ENCODE results near the gene KRT13. TPM values are rescaled to one million over a fixed set of nuclear protein-coding genes. Genes with fewer than 3 reads are reported as not detected.

KRT13 gene
- total RNA-seq, 2 donors from 2014 or later: not detected

DNA sequence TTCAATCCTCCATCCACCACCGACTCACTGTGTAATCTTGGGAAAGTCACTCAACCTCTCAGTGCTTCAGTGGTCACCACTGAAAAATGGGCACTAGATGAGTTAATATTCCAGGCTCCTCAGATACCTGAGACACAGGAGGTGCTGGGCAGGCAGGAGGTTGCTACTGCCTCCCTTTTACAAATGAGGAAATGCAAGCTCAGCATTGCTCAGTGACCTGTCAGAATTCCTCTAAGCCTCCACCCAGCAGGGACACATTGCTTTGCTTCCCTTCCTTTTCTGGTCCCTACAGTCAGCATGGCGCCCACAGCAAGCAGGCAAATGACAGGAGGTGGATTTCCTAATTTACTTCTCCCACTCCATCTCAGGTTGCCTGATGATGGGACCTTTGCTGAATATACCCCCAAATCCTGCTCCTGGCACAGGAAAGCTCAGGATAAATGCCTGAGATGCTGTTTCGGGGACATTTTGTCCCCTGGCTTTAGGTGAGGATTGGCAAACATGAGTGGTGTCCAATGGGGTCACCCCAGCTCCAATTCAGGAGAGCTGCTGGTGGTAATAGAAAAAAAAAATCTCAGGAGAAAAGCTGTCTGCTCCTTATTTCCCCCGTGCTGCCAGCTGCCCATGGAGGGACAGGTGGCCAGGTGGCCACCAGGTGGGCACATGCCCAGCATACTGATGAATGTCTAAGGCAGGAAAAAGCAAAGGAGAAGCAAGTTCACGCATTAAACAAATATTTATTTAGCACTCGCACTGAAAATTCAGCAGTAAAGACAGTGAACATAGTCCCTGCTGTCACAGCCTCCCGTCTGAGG is 5.0 kb upstream of the KRT13 start:
- no peaks in the 10 kb centered on the region for H3K36me3 ChIP-seq
- H3K9me3 ChIP-seq: no peaks in the 10 kb centered on the region
- no peak overlapping the region for H3K4me3 ChIP-seq
- H3K4me1 ChIP-seq: no peaks in the 10 kb centered on the region
- TF ChIP-seq, protein P1, sequence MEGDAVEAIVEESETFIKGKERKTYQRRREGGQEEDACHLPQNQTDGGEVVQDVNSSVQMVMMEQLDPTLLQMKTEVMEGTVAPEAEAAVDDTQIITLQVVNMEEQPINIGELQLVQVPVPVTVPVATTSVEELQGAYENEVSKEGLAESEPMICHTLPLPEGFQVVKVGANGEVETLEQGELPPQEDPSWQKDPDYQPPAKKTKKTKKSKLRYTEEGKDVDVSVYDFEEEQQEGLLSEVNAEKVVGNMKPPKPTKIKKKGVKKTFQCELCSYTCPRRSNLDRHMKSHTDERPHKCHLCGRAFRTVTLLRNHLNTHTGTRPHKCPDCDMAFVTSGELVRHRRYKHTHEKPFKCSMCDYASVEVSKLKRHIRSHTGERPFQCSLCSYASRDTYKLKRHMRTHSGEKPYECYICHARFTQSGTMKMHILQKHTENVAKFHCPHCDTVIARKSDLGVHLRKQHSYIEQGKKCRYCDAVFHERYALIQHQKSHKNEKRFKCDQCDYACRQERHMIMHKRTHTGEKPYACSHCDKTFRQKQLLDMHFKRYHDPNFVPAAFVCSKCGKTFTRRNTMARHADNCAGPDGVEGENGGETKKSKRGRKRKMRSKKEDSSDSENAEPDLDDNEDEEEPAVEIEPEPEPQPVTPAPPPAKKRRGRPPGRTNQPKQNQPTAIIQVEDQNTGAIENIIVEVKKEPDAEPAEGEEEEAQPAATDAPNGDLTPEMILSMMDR (IDR thresholded peaks at IDR 0.05): no peak
- no peak for DNase-seq (ENCODE audit: low spot score)
- H3K27me3 ChIP-seq: no peaks in the 10 kb centered on the region
- H3K27ac ChIP-seq: no peak overlapping the region

DNA sequence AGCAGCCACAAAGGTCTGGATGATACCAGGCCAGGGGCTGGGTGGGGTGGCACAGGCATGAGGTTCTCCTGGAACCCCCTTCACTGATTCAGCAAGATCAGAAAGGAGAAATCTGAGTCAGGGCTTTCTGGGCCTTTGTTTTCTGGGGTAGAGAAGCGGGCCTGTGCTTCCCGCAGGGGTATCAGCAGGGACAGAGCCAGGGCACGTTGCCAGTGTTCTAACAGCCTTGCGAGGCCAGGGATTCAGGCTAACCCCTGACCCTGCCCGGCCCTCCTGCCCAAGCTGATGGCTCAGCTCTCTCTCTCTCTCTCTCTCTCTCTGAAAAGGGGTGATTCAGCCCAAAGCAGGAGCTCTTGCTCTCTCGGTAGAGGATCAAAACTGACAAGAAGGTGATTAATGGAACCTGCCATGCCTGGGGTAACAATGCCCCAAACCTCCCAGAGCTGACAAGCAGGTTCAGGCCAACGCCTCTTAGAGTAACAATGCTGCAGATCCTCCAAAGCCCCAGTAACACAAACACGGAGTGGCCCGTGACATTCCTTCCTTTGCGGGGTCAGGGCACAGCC is 2.0 kb upstream of the KRT13 start:
- Histone ChIP-seq H3K4me1 (no peaks in the 10 kb centered on the region), H3K9me3 (no peaks in the 10 kb centered on the region), H3K27me3 (no peaks in the 10 kb centered on the region), H3K36me3 (no peaks in the 10 kb centered on the region), H3K27ac (no peak overlapping the region), H3K4me3 (no peak overlapping the region)
- TF ChIP-seq, protein P1 (IDR thresholded peaks at IDR 0.05): no peak
- no peak for DNase-seq (ENCODE audit: low spot score)

DNA sequence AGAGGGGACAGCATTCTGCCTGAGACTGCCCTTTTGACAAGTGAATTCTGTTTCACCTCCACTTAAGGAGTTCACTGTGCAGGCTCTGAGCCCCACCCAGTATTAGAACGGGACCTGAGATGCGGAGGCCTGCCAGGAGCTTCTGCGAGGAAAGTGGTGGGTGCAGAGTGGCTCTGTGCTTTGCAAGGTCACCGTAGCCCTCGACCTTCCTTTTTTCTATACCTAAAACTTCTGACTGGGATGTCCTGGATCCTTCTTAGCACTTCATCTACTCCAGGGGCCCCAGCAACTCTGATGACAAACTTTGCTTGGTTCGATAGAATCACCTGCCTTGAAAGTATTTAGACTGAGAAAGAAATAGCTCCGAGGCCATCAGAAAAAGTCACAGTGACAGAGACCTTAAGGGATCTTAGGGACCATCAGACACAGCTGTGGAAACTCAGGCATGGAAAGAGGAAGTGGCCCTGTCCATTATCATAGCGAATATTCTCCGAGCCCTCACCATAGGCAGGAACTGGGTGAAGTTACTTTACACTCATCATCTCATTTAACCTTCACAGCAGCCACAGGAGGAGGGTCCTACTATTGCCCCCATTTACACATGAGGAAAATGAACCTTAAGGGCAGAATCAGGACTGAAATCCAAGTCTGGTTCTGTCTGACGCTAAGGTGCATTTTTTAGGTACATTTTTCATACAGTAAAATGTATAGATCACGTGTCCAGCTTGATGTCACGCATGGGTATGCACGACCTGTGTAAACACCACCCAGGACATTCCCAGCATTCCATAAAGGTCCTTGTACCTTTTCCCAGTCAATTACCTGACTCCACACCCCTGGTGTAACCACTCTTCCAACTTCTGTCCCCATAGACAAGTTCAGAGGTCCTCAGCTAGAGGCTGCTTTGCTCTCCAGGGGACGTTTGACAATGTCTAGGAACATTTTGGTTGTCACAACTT is 676 bp upstream of the KRT13 start:
- no peaks in the 10 kb centered on the region for H3K27me3 ChIP-seq
- DNase-seq (ENCODE audit: low spot score): no peak

DNA sequence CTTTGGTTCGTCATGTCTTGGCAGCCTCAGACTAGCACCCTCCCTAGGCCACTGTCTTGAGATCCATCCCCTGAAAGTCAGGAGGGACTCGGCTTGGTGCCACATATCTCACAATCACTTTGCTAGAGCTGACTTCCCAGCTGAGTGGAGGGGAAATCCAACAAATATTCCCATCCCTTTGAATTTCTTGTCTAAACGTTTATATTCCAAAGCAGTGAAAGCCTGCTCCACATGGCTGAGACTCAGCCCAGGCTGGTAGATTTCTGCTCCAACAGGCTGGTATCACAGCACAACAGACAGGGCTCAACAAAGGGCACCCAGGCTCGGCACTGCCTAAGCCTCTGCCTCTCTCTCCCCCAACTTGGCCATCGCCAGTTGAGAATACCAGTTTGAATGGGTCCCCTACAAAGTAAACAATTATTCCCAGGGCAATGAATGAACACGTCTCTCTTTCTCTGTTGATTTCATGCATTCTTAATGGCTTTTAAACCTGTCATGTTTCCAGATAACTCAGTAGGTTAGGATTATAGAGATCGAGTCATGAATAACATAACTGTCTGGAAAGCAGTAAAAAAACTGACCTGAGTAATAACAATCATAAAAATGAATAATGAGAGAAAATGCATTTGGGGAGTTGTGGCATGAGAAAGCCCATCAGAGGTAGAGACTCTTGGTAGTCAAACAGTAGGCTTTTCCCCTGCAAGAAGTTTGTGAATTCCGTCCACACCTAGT is 1.0 kb downstream of the KRT13 start:
- H3K4me3 ChIP-seq: no peak overlapping the region
- no peaks in the 10 kb centered on the region for H3K9me3 ChIP-seq
- H3K36me3 ChIP-seq: no peaks in the 10 kb centered on the region
- no peak overlapping the region for H3K27ac ChIP-seq
- no peaks in the 10 kb centered on the region for H3K4me1 ChIP-seq
- no peaks in the 10 kb centered on the region for H3K27me3 ChIP-seq
- no peak for DNase-seq (ENCODE audit: low spot score)
- TF ChIP-seq, protein P1 (IDR thresholded peaks at IDR 0.05): no peak

More for the DNA sequence above, 676 bp upstream of the KRT13 start:
- TF ChIP-seq, protein P1 (IDR thresholded peaks at IDR 0.05): no peak
- Histone ChIP-seq H3K27ac (no peak overlapping the region), H3K36me3 (no peaks in the 10 kb centered on the region), H3K4me3 (no peak overlapping the region), H3K4me1 (no peaks in the 10 kb centered on the region), H3K9me3 (no peaks in the 10 kb centered on the region)

DNA sequence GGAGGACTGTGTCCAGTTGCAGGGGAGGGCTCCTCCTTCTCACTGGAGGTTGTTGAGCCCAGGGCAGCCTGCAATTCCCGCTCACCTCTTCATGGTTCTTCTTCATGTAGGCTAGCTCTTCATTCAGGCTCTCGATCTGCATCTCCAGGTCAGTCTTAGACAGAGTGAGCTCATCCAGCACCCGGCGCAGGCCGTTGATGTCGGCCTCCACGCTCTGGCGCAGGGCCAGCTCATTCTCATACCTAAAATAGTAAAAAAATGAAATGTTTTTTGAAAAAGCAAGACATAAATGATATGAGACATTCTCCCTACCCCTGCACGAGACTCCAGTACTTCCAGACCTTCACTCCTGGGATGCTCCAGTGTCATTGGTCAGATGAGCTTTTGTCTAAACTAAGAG is 2.2 kb downstream of the KRT13 start:
- H3K4me1 ChIP-seq: no peaks in the 10 kb centered on the region
- H3K4me3 ChIP-seq: no peak overlapping the region
- DNase-seq (ENCODE audit: low spot score): no peak
- no peaks in the 10 kb centered on the region for H3K36me3 ChIP-seq
- no peaks in the 10 kb centered on the region for H3K27me3 ChIP-seq
- TF ChIP-seq, protein P1 (IDR thresholded peaks at IDR 0.05): no peak
- no peaks in the 10 kb centered on the region for H3K9me3 ChIP-seq
- no peak overlapping the region for H3K27ac ChIP-seq
